ENCODE measurements around the gene SNX32. TPM values are rescaled to one million over a fixed set of nuclear protein-coding genes. Genes with fewer than 3 reads are reported as not detected.
A peak's percentile ranks its signal among the peaks of the same experiment; 100 is the strongest.

The SNX32 gene
- total RNA-seq, 1 experiment from 2014 or later: not detected

DNA sequence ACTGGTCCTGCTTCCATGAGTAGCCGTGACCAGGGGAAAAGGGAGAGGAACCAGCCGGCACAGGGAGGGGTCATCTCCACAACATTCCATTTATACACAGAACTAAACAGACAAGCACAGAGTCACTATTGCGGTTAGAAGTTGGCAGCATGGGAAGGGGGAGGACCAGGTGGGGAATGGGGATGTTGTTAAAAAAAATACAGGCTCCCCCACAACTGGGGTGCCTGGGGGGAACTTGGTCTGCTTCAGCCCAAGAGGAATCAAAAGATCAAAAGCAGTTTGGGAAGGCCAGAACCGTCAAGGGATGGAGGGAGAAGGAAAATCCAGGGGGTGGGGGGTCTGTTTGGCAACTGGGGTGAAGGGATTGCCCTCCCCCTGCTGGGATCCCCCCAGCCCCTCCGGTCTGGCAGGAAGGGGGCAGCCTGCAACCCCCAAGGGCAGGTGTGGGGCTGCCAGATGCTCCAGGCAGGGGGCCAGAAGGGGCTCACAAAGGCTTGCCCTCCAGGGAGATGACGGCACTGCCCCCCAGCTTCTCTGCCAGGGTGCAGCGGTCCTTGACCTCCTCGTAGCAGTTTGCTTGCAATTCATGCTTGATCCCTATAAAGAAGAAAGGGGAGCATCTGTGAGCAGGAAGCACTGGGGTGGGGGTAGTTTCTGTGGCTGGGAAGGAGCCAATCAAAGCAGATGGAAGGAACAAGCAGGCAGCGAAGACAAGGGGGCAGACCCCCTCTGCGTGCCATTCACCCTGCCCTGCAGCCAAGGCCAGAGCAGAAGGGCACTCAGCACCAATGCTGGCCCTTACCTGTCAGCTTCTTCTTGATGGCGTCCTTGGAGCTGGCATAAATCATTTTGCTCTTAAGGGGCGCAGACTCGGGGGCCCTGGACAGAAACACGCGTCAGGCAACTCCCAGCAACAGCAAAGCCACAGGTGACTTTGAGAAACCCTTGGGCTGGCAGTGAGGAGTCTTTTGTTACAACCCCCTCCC lies 21.4 kb downstream of the SNX32 start:
- no peak for DNase-seq (ENCODE audit: low spot score)

DNA sequence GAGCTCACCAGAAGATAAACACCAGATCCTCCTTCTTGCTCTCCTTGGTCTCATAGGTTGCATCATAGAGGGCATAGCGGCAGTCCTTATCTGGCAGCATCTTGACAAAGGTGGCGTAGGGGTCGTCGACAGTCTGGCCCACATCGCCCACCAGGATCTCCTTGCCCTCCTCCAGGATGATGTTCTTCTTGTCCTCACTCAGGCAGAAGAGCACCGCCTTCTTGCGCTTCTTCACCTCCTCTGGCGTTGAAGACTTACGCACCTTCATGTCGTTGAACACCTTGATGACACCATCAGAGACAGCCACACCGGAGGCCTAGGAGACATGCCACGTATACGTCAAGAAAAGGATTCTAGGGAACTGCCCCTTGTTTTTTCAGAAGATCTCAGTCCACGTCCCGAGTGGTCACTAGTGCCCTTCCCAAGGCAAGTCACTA lies 22.2 kb downstream of the SNX32 start:
- DNase-seq (ENCODE audit: low spot score): peak; percentile 10

DNA sequence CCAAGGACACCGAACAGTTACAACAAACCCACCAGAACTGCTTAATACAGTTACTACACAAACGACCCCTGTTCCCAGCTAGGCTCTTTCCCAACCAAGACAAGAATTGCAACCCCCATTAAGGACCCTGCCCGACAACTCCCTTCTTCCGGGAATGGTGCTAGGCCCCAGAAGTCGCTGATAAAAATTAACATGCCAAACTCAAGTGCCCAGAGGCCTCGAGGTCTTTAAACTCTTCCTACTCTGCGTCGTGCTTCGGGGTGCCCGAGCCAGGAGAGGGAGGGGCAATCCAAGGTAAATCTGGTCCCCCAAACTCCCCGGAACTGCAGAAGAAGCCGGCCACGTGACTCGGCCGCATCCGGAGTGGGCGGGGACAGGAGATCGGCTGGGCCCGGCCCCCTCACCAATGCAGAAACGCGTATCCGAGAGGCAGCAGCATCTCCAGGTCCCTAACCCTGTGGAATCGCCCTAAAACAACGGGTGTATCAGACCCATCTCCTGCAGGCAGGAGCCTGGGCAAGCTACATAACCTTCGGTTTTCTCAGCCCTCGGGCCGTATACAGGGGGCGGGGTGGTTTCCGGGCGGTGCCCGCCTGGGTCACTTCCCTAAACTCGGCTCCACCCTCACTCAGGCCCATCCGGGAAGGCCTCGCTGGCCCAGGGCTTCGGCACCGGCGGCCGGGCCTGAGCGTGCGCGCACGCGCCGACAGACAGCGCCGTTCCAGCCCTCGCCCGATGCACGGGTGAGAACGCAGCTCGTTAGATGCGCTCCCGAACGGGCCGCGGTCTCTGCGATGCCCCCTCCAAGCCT lies 23.1 kb downstream of the SNX32 start:
- DNase-seq (ENCODE audit: low spot score): peak; percentile 63

DNA sequence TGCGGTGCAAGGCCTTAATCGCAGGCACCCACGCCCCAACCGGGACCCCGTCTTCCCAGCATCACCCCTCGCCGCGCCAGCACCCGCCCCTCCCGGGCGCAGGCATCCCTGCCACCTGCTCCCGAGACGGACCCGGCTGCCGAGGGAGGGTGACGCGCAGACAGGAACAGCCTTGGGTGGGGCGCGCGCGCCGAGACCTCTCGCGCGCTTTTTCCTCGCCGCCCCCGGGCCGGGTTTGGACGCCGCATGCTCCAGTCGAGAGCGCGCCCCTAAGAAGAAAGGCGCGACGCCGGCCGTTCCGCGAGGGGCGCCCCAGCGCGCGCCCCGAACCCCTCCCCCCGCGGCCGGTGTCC lies 23.7 kb downstream of the SNX32 start:
- no peak for DNase-seq (ENCODE audit: low spot score)

DNA sequence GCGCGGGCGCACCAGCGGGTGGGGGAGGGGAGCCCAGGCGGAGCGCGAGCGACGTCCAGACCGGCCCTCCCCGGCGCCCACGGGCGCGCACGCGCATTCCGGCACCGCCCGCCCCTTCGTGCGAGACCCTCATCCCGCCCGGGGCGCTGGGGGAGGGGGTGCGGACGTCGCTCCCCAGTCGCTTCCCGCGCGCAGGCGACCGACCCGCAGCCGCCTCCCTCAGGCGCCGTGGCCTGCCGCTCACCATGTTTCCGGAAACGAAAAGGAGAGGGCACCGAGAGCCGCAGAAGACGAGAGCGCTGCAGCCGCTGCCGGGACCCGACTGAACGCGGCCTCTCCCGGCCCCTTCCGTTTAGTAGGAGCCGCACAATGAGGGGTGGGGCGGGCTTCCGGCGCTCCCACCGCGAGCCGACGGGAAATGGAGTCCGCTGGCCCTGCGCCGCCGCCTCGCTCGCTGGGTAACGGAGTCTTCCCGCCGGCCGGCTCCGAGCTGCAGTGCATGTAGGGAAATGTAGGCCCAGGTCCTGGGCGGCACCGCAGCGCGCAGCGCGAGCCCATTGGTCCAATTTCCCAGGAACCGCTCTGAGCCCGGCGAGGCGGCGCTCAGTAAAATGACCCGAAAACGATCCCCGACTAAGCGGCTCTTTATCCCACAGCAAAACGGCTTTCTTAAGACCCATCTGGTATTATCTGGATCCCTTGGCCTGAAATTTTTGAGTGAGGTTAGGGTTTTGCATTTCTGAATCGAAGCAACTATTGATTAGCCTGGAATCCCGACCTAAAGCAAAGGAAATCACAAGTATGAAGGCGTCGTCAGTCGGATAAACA lies 24.3 kb downstream of the SNX32 start, which contains the start of gene CFL1:
TSS of gene CFL1 (minus strand) at position 328 of the 828 bp plus-strand sequence. CDS start at position 247, 81 bp downstream.
- peak; percentile 97 for DNase-seq (ENCODE audit: low spot score)

DNA sequence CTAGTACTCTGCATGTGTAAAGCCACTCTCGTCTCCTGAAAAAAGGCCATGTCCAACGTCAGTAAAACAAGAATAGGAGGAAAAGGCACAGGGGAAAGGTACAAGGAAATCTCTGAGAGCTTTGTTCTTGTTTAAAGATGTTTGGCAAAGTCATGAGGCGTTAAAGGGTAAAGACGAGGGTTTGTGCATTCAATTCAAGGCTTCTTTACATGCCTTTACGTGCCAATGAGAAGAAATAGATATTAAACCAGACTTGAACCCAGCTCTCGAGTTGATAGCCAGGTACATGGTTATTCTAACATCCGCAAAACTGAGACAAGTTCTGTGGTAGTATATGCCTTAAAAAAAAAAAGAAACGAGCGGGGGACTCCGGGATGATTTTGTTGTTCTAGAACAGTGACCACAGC lies 24.9 kb downstream of the SNX32 start:
- DNase-seq (ENCODE audit: low spot score): no peak

DNA sequence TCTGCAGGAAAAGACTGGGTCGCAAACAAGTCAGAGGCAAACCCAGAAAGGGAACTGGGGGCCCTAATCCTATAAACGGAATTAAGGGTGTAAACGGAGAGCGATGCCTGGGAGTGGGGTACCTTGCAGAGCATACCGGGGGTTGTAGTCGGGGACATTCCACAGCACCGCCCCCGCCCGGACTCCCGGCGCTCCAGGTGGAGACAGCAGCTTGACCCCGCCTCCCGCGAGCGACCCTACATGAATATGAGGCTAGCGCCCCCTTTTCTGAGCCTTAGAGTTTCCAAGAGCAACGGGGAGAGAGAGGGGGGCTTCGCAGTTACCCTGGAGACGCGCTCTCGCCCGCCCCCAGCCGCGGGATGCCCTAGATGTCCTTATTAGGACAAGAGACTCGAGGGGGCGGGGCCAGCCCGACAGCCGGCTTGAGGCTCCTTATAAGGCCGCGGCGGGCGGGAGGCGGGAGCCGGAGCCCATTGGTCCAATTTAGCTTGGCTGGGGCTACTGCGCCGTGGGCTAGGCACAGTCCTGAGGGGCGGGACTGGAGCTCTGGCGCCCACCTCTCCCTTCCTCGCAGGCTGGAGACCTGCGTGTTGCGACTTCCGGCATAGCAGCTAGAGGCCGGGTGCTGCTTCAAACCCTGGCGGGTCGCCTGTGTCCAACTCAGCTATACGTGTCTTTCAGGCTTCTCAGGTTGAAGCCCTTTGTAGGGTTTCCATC lies 25.5 kb downstream of the SNX32 start:
- peak; percentile 98 for DNase-seq (ENCODE audit: low spot score)

DNA sequence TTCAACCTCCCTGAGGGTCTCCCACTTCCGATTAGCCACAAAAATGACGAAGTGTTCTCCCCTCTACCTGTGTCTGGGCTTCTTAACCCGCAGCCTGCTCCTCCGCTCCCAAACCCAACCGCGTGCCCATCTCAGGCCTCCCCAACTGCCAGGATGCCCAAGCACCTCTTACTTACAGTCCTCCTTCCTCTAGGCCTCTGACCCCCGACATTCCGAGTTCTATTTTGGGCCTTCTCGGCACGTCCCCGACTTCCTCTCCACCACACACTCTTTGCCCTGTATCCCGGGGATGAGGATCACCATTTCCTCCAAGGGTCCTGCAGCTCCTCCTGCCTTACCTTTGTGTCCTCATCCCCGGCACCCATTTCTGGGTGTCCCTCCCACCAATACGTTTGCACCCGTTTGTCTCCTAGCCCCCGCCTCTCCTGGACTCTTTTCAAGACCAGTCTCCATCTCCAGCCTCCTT lies 26.1 kb downstream of the SNX32 start:
- no peak for DNase-seq (ENCODE audit: low spot score)

DNA sequence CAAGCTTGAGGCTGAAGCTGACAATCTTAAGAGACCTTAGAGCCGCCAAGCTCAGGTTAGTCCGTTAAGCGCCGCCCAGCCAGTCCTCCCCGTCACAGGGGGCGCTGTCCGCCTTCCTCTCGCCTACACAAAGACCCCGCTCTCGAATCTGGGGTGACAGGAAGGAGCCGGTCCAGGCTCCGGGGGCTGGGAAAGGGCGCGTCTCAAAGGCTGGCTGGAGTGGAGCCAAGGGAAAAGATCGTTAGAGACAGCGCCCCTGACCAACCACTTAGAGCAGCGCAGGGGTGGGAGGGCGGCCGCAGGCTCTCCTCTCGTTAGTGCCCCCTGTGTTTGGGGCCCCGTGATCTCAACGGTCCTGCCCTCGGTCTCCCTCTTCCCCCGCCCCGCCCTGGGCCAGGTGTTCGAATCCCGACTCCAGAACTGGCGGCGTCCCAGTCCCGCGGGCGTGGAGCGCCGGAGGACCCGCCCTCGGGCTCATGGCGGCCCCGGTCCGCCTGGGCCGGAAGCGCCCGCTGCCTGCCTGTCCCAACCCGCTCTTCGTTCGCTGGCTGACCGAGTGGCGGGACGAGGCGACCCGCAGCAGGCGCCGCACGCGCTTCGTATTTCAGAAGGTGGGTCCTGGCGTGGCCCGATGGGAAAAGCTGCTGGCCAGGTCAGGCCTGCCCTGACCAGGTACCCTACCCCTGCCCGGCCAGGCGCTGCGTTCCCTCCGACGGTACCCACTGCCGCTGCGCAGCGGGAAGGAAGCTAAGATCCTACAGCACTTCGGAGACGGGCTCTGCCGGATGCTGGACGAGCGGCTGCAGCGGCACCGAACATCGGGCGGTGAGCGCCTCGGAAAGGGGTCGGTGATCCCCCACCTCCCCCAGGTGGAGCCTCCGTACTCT lies 26.8 kb downstream of the SNX32 start, which contains the start of gene MUS81:
TSS of gene MUS81 (plus strand) at position 156 of the 887 bp plus-strand sequence. CDS start at position 477, 321 bp downstream.
- peak; percentile 97 for DNase-seq (ENCODE audit: low spot score)

DNA sequence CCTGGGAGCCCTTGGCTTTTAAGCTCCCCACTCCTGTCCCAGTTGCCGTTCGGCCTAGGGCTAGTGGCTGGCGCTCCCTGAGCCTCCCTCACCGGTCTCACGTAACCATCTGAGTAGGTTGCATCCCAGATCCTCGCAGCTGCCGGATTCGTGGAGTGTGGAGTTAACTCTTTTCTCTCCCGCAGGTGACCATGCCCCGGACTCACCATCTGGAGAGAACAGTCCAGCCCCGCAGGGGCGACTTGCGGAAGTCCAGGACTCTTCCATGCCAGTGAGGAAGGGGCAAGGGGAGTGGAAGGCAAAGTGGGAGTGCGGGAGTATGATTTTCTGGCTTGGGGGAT lies 27.4 kb downstream of the SNX32 start:
- DNase-seq (ENCODE audit: low spot score): no peak

DNA sequence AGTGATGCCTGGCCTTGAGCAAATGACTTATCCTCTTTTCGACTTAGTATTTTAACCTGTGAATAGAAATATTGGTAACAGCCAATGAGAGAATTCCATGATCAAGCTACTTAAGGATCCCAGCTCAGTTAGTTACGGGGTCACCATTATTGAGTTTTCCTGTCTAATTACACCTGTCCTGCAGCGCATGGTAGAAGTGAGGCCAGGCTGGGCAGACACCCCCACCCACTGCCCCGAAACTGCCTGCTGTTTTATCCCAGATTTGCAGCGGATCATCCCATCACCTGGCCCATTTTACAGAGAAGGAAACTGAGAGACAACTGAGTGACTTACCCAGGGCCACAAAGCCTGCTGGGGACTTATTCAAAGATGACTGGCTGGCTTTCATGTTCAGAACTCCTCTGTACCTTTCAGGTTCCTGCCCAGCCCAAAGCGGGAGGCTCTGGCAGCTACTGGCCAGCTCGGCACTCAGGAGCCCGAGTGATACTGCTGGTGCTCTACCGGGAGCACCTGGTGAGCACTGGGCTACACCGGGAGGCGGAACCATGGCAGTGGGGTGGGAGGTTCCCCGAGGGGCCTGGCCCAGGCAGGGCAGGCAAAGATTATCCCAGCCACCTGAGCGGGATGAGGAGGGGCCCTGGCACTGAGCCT lies 27.9 kb downstream of the SNX32 start:
- DNase-seq (ENCODE audit: low spot score): no peak

DNA sequence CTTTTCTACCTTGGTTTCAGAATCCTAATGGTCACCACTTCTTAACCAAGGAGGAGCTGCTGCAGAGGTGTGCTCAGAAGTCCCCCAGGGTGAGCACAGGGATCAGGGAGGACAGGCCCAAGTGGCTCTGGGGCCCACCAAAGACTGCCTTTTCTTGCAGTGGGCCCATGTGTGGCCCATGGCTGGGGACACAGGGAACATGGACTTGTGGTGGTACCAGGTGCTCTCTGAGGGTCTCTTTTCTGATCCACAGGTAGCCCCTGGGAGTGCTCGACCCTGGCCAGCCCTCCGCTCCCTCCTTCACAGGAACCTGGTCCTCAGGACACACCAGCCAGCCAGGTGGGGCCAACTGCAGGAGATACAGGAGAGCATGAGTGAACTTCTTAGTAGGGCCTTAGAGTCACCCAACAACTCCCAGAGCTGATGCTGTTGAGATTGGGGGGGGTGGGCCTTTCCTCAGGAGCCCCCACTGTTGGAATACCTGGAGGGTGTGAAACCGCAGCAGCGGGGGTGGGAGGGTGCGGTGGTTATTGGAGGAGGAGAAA lies 28.5 kb downstream of the SNX32 start:
- no peak for DNase-seq (ENCODE audit: low spot score)

DNA sequence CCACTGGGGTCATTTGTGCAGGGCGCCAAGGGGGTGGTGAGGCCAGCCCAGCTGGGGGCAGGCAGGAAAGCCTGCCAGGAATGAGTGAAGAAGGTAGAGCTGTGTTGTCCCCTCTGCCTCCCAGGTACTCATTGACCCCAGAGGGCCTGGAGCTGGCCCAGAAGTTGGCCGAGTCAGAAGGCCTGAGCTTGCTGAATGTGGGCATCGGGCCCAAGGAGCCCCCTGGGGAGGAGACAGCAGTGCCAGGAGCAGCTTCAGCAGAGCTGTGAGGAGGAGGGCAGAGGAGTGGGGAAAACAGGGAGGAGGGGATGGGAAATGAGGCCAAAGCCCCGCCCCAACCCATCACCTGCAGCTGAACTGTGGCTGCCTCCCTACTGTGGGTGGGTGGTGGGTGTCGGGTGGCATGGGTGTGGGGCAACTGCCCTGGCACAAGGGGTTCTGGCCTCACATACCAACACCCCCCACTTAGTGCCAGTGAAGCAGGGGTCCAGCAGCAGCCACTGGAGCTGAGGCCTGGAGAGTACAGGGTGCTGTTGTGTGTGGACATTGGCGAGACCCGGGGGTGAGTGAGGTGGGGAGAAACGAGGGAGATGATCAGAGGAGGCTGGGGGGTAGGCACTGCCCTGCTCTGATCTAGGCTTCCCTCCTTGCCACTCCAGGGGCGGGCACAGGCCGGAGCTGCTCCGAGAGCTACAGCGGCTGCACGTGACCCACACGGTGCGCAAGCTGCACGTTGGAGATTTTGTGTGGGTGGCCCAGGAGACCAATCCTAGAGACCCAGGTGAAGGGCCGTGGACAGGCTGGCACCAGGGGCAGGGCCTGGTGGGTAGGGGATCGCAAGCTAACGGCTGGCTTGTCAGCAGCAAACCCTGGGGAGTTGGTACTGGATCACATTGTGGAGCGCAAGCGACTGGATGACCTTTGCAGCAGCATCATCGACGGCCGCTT lies 29.5 kb downstream of the SNX32 start:
- no peak for DNase-seq (ENCODE audit: low spot score)

DNA sequence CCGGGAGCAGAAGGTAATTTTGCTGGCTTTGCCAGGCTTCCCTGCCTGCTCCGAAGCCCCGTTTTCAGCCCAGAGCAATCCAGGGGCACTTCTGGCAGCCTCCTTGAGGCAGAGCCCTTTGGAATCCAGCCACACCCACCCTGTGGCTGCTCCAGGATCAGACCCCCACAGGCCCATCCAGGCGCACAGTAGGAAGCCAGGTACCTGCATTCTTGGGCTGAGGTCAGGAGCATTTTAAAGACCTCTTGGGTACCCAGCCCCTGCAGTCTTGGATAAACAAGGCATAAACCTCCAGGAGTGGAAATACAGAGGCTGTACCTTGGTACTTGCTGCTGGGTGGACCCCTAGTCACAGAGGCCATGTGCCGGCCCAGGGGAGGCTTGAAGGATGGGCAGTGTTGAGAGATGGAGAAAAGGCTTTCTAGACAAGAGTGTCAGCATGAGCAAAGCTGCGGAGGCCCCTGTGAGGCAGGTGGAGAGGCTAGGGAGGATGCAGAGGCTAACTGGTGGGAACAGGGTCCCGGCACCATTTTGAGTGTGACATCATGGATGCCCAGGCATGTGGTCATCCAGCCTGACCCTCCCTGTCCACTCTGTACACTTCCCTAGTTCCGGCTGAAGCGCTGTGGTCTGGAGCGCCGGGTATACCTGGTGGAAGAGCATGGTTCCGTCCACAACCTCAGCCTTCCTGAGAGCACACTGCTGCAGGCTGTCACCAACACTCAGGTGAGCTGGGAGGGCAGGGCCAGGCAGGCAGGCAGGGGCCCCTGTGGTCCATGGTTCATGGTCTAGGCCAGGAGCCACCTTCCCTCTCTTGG lies 30.3 kb downstream of the SNX32 start:
- no peak for DNase-seq (ENCODE audit: low spot score)

DNA sequence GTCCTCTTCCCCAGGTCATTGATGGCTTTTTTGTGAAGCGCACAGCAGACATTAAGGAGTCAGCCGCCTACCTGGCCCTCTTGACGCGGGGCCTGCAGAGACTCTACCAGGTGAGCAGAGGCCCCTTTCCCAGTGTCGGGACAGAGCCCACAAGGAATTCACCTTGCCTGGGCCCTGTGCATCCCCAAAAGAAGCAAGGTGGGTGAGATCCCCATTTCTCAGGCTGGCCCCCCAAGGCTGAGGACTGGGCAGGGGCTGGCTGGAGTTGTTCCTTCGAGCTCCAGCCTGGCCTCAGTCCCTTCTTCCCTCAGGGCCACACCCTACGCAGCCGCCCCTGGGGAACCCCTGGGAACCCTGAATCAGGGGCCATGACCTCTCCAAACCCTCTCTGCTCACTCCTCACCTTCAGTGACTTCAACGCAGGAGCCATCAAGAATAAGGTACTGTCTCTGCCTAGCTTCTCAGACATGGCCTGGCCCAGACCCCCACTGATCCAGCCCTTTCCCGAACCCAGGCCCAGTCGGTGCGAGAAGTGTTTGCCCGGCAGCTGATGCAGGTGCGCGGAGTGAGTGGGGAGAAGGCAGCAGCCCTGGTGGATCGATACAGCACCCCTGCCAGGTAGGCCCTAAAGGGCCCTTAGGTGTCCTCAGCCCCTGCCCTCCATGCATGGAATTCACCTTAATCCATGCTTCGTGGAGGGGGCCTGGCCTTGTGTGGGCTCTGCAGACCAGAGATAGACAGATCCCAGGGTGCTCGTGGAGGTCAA lies 31.1 kb downstream of the SNX32 start:
- DNase-seq (ENCODE audit: low spot score): no peak

DNA sequence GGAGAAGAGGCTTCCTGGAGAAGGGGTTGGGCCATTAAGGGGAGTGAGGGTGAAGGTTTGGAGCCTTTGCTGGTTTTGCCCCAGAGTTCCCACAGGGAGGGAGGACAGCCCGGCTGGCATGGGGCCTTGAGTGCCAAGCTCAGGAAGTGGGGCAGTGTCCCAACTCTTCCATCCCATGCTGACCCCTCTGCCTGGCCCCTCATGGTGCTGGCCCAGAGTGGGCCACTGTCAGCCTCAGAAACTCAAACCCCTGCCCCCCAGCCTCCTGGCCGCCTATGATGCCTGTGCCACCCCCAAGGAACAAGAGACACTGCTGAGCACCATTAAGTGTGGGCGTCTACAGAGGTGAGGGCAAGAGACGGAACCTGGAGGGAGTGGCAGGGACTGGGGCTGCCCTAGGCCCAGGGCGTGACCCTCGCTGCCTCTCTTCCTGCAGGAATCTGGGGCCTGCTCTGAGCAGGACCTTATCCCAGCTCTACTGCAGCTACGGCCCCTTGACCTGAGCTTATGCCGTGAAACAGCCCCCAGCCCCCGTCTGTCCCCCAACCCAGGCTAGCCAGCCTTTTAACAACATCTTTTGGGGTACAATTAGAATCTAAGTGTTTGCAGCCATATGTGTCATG lies 31.9 kb downstream of the SNX32 start:
- DNase-seq (ENCODE audit: low spot score): no peak
